ENCODE measurements around the gene CCDC102A.
A peak's percentile ranks its signal among the peaks of the same experiment; 100 is the strongest.

The CCDC102A gene

GRCh38 chr16:57537194-57537505 is 779 bp upstream of the CCDC102A start:
- ATAC-seq (replicated peaks): no peak

GRCh38 chr16:57535680-57536305 is 578 bp downstream of the CCDC102A start:
- DNase-seq (peak; percentile 93), ATAC-seq (replicated peaks) (peak; percentile 63 to 74)
- peaks cover 69 to 80% of the 10 kb centered on the region in 2 donors for H3K4me1 Mint-ChIP-seq
- H3K36me3 Mint-ChIP-seq: peaks cover 0 to 6% of the 10 kb centered on the region in 2 donors
- H3K27ac Mint-ChIP-seq: peak overlapping the region; percentile 94
- H3K4me3 Mint-ChIP-seq: peak overlapping the region; percentile 88 to 89
- no peaks in the 10 kb centered on the region for H3K9me3 Mint-ChIP-seq
- no peaks in the 10 kb centered on the region for H3K27me3 Mint-ChIP-seq

More at GRCh38 chr16:57537194-57537505, 779 bp upstream of the CCDC102A start:
- H3K27me3 Mint-ChIP-seq: no peaks in the 10 kb centered on the region
- no peak for DNase-seq
- H3K9me3 Mint-ChIP-seq: no peaks in the 10 kb centered on the region
- H3K4me3 Mint-ChIP-seq: peak overlapping the region; percentile 84 to 88
- H3K36me3 Mint-ChIP-seq: peaks cover 0 to 6% of the 10 kb centered on the region in 2 donors
- peaks cover 67 to 80% of the 10 kb centered on the region in 2 donors for H3K4me1 Mint-ChIP-seq
- peak overlapping the region; percentile 99 for H3K27ac Mint-ChIP-seq

GRCh38 chr16:57534881-57535658 is 1.3 kb downstream of the CCDC102A start:
- H3K27me3 Mint-ChIP-seq: no peaks in the 10 kb centered on the region
- H3K4me1 Mint-ChIP-seq: peaks cover 71 to 80% of the 10 kb centered on the region in 2 donors
- peaks cover 0 to 6% of the 10 kb centered on the region in 2 donors for H3K36me3 Mint-ChIP-seq
- DNase-seq (no peak), ATAC-seq (replicated peaks) (no peak)
- H3K4me3 Mint-ChIP-seq: peak overlapping the region; percentile 88 to 89
- H3K27ac Mint-ChIP-seq: no peak overlapping the region
- no peaks in the 10 kb centered on the region for H3K9me3 Mint-ChIP-seq

GRCh38 chr16:57534337-57534880 is 2.0 kb downstream of the CCDC102A start:
- peak overlapping the region; percentile 77 for H3K27ac Mint-ChIP-seq
- no peak for ATAC-seq (replicated peaks)
- H3K9me3 Mint-ChIP-seq: no peaks in the 10 kb centered on the region
- DNase-seq: no peak
- peaks cover 0 to 10% of the 10 kb centered on the region in 2 donors for H3K36me3 Mint-ChIP-seq
- H3K27me3 Mint-ChIP-seq: no peaks in the 10 kb centered on the region
- H3K4me1 Mint-ChIP-seq: peaks cover 77 to 85% of the 10 kb centered on the region in 2 donors
- H3K4me3 Mint-ChIP-seq: peak overlapping the region; percentile 40 to 42

DNA sequence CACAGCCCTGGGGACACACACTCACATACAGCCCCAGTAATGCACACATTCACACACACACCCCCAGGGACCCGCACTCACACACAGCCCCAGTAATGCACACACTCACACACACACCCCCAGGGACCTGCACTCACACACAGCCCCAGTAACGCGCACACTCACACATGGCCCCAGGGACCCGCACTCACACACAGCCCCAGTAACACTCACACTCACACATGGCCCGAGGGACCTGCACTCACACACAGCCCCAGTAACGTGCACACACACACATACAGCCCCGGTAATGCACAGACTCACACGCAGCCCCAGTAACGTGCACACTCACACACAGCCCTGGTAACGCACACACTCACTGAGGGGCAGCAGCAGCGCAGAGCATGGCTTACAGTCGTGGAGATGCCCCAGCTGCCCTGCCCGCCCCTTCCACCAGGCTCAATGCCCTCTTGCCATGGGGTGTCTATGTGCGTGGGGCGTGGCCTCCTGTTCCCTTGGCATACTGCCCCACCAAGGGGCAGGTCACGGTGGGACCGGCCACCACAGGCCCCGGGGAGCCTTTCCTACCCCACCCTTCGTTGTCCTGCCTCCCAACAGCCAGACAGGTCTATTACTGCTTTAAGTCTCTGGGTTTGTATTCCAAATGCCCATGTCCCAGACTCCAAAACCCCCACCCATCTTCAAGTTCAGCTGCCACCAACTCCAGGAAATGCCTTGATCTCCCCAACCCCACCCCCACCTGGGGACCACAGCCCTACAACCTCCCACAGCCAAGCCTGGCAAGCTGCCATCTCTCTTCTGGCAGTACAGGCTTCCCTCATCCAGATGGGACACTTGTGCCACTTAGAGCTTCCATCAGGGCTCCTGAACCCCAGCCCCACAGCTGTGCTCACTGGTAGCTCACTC is 2.7 kb downstream of the CCDC102A start:
- peaks cover 74 to 81% of the 10 kb centered on the region in 2 donors for H3K4me1 Mint-ChIP-seq
- peak overlapping the region; percentile 77 for H3K27ac Mint-ChIP-seq
- DNase-seq (no peak), ATAC-seq (replicated peaks) (no peak)
- H3K27me3 Mint-ChIP-seq: no peaks in the 10 kb centered on the region
- H3K4me3 Mint-ChIP-seq: peak overlapping the region; percentile 1 to 30
- H3K9me3 Mint-ChIP-seq: no peaks in the 10 kb centered on the region
- peaks cover 0 to 11% of the 10 kb centered on the region in 2 donors for H3K36me3 Mint-ChIP-seq

DNA sequence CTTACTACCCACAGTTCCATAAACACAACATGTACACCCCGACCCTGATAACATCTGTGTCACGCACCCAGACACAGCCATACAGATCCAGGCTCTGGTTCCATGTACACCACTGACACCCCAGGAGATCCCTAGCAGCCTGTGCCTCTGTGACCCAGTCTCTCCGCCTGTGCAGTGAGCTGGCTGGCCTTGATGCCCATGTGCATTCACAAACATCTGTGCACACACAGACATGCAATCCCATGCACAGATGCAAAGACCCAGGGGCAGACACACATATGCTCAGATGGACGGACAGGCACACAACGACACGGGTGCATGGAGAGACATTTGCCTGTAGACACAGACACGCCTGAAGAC is 4.1 kb downstream of the CCDC102A start:
- H3K27ac Mint-ChIP-seq: peak overlapping the region; percentile 63
- DNase-seq (no peak), ATAC-seq (replicated peaks) (no peak)
- peaks cover 64 to 66% of the 10 kb centered on the region in 2 donors for H3K4me1 Mint-ChIP-seq
- H3K4me3 Mint-ChIP-seq: peak overlapping the region in 1 of 2 donors; percentile 2
- H3K36me3 Mint-ChIP-seq: peaks cover 0 to 14% of the 10 kb centered on the region in 2 donors
- no peaks in the 10 kb centered on the region for H3K9me3 Mint-ChIP-seq
- H3K27me3 Mint-ChIP-seq: no peaks in the 10 kb centered on the region

- H3K27ac Mint-ChIP-seq: no peak overlapping the region
- no peak for ATAC-seq (replicated peaks)
- no peak for DNase-seq
- no peaks in the 10 kb centered on the region for H3K27me3 Mint-ChIP-seq
- H3K9me3 Mint-ChIP-seq: no peaks in the 10 kb centered on the region
- H3K36me3 Mint-ChIP-seq: peaks cover 0 to 15% of the 10 kb centered on the region in 2 donors
- no peak overlapping the region for H3K4me3 Mint-ChIP-seq
- peaks cover 59 to 63% of the 10 kb centered on the region in 2 donors for H3K4me1 Mint-ChIP-seq
Measured at GRCh38 chr16:57531635-57532265, 4.6 kb downstream of the CCDC102A start.

GRCh38 chr16:57531253-57531575 is 5.2 kb downstream of the CCDC102A start:
- H3K9me3 Mint-ChIP-seq: no peaks in the 10 kb centered on the region
- DNase-seq: no peak

GRCh38 chr16:57530522-57531252 is 5.7 kb downstream of the CCDC102A start:
- H3K4me3 Mint-ChIP-seq: peak overlapping the region; percentile 41 to 67
- peak overlapping the region; percentile 88 for H3K27ac Mint-ChIP-seq
- H3K36me3 Mint-ChIP-seq: peaks cover 0 to 18% of the 10 kb centered on the region in 2 donors
- DNase-seq (no peak), ATAC-seq (replicated peaks) (no peak)
- H3K4me1 Mint-ChIP-seq: peaks cover 61 to 70% of the 10 kb centered on the region in 2 donors
- no peaks in the 10 kb centered on the region for H3K9me3 Mint-ChIP-seq
- no peaks in the 10 kb centered on the region for H3K27me3 Mint-ChIP-seq

More at GRCh38 chr16:57531253-57531575, 5.2 kb downstream of the CCDC102A start:
- Mint-ChIP-seq H3K27ac (peak overlapping the region; percentile 81), H3K4me3 (peak overlapping the region; percentile 34 to 67), H3K27me3 (no peaks in the 10 kb centered on the region), H3K36me3 (peaks cover 0 to 18% of the 10 kb centered on the region in 2 donors), H3K4me1 (peaks cover 61 to 68% of the 10 kb centered on the region in 2 donors)
- ATAC-seq (replicated peaks): no peak

- Mint-ChIP-seq H3K36me3 (peaks cover 0 to 22% of the 10 kb centered on the region in 2 donors), H3K4me1 (peaks cover 61 to 74% of the 10 kb centered on the region in 2 donors), H3K4me3 (peak overlapping the region; percentile 41 to 67), H3K27me3 (no peaks in the 10 kb centered on the region), H3K9me3 (no peaks in the 10 kb centered on the region), H3K27ac (peak overlapping the region; percentile 88)
- ATAC-seq (replicated peaks) (peak; percentile 85 to 88), DNase-seq (peak; percentile 50)
Measured at GRCh38 chr16:57530104-57530521, 6.3 kb downstream of the CCDC102A start.

DNA sequence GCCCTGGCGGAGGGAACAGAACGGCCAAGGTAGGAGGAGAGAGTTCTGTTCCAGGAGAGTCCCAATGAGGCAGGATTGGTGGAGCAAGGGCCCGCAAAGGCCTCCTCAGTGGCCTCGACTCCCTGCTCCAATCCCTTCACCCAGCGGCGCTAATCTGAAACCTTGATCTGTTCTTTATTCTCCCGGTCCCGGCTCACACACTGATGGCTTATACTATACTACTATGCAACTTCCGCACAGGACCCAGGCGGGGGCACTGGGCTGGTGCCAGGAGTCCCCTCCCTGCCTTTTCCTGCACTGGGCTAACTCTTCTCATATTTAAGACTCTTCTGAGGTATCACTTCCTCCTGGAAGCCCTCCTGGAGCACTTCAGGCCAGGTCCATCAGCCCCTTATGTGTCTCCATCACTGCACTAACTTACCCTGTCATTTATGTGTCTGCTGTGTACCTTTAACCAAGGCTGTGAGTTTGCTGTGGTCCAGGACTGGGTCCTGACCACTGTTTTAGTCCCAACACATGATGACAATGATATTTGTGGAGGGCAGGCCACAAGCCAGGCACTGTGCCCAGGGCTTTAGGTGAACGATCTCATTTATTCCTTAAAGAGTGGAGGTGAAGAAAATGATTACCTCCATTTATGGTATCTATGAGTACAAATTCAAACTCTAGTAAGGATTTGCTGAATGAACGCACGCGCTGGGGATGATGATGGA is 6.8 kb downstream of the CCDC102A start:
- no peak for DNase-seq
- ATAC-seq (replicated peaks): peak; percentile 40 to 46
- peaks cover 0 to 21% of the 10 kb centered on the region in 2 donors for H3K36me3 Mint-ChIP-seq
- peaks cover 59 to 74% of the 10 kb centered on the region in 2 donors for H3K4me1 Mint-ChIP-seq
- peak overlapping the region; percentile 88 for H3K27ac Mint-ChIP-seq
- no peaks in the 10 kb centered on the region for H3K27me3 Mint-ChIP-seq
- H3K9me3 Mint-ChIP-seq: no peaks in the 10 kb centered on the region
- H3K4me3 Mint-ChIP-seq: peak overlapping the region; percentile 7 to 67

- no peak overlapping the region for H3K27ac Mint-ChIP-seq
- H3K36me3 Mint-ChIP-seq: peaks cover 0 to 19% of the 10 kb centered on the region in 2 donors
- DNase-seq (no peak), ATAC-seq (replicated peaks) (no peak)
- no peaks in the 10 kb centered on the region for H3K9me3 Mint-ChIP-seq
- no peak overlapping the region for H3K4me3 Mint-ChIP-seq
- H3K27me3 Mint-ChIP-seq: no peaks in the 10 kb centered on the region
- H3K4me1 Mint-ChIP-seq: peaks cover 51 to 71% of the 10 kb centered on the region in 2 donors
Measured at GRCh38 chr16:57528499-57529390, 7.6 kb downstream of the CCDC102A start.

Data from stimulated activated naive B cell treated with anti-CD40 and anti-IgM and Interleukin-4, amounts not matched to agents 10 μg/mL and 1 μg/mL and 100 μg/mL, for 72 hours (primary cell).